LNCaP clone FGC (cell line): ENCODE measurements around the gene ACOT8.
"Not testable (repeated sequence)": the region's sequence is repeated elsewhere in the genome, so short reads cannot be mapped to it uniquely, and the experiment has no call there.

Experiments
- DNase-seq: peaks from one replicate; pipeline ENCODE4 v3.0.0-alpha.2; 2011; ENCODE audit warnings: low read depth
- H3K4me3 ChIP-seq: 2 replicates; pipeline ENCODE4 v1.5.1; 2011; ENCODE audit warnings: mild to moderate bottlenecking, low read depth, low read length, control low read depth
- CTCF ChIP-seq: IDR thresholded peaks from 2 replicates; pipeline ENCODE4 v1.5.1; 2012; ENCODE audit warnings: mild to moderate bottlenecking; ENCODE audit not compliant: control insufficient read depth, insufficient read depth; ENCODE audit errors: extremely low read depth

Gene ACOT8

GRCh38 chr20:45857114-45857881, at the start of gene ACOT8, which contains the start of gene ZSWIM3:
Gene ACOT8, minus strand, starts transcription at chr20:45857392. Its CDS starts 77 bp downstream, at chr20:45857315.
Gene ZSWIM3, plus strand, starts transcription at chr20:45857614. Its CDS starts 212 bp downstream, at chr20:45857826.
- DNase-seq: peak; percentile 100
- peak within 1 kb of the TSS; percentile 71 for H3K4me3 ChIP-seq
- no peak for TF ChIP-seq CTCF

- H3K4me3 ChIP-seq: no peak overlapping the region
- DNase-seq: no peak
- no peak for TF ChIP-seq CTCF
Measured at GRCh38 chr20:45905505-45906079, 48.4 kb upstream of the ACOT8 start.

- DNase-seq: no peak
- TF ChIP-seq CTCF: no peak
- no peak overlapping the region for H3K4me3 ChIP-seq
Measured at GRCh38 chr20:45904583-45905504, 47.7 kb upstream of the ACOT8 start.

GRCh38 chr20:45902199-45902701, 45.1 kb upstream of the ACOT8 start:
- DNase-seq: no peak
- no peak overlapping the region for H3K4me3 ChIP-seq
- TF ChIP-seq CTCF: no peak

- DNase-seq, H3K4me3 ChIP-seq: not testable (repeated sequence)
Measured at GRCh38 chr20:45901332-45901731, 44.1 kb upstream of the ACOT8 start.

- DNase-seq: no peak
- no peak for TF ChIP-seq CTCF
Measured at GRCh38 chr20:45899046-45899835, 42.0 kb upstream of the ACOT8 start.

More at GRCh38 chr20:45899046-45899835, 42.0 kb upstream of the ACOT8 start:
- H3K4me3 ChIP-seq: no peak overlapping the region
